ENCODE results near the gene FBXO36.
"Not testable (repeated sequence)": the region's sequence is repeated elsewhere in the genome, so short reads cannot be mapped to it uniquely, and the experiment has no call there.

FBXO36 gene

DNA sequence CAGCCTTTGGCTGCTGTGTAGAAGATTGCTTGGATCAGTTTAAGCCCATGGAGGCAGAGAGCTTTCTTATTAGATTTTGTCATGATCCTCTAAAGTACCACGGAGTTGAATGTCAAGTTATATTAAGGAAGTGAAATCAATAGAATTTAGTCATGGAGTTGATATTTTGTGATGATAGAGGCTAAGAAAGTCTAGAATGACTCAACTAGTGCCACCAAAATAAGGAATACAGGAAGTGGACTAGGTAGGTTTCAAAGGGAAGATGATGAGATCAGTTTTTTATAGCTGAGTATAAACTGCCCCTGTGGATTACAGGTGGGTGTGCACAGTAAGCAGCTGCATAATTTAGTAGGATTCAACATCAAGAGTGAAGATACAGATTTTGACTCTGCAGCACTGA lies 25.2 kb downstream of the FBXO36 start:
- H3K27ac Mint-ChIP-seq (ENCODE audit: low read depth): no peak overlapping the region
- H3K36me3 Mint-ChIP-seq (ENCODE audit: insufficient read depth): peaks cover 2% of the 10 kb centered on the region
- no peaks in the 10 kb centered on the region for H3K9me3 Mint-ChIP-seq
- DNase-seq (ENCODE audit: low spot score in 2 of 2): no peak
- no peak overlapping the region for H3K4me3 Mint-ChIP-seq
- peaks cover 5% of the 10 kb centered on the region for H3K4me1 Mint-ChIP-seq
- ATAC-seq (replicated peaks; ENCODE audit: extremely low read depth, poor library complexity, severe bottlenecking): no peak
- H3K27me3 Mint-ChIP-seq: no peaks in the 10 kb centered on the region

DNA sequence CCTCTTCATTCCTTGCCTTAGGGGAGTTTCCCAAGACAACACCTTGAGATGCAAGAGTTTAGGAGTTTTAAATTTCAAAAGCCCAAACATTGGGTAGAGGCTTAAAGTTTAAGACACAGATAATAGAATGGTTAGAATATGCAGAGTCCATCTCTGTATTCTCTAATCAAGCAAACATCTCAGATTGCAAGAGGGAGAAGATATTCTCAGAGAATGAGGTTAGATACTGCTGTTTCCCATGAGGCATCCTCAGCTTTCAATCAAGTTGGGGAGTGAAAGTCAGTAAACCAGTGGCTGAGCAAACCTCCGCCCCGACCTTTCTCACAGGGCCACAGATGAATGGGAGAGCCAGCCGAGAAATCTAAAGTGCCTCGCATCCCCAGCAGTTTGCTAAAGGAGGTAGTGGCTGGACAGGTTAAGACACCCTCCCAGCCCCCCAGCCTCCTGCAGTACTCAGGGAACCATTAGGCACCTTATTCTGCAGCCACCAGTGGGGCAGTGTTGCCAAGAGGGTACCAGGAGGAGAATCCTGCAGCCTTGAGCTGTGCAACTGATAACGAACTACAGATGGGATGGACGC lies 30.0 kb downstream of the FBXO36 start:
- no peak overlapping the region for H3K27ac Mint-ChIP-seq (ENCODE audit: low read depth)
- no peak for ATAC-seq (replicated peaks; ENCODE audit: extremely low read depth, poor library complexity, severe bottlenecking)

DNA sequence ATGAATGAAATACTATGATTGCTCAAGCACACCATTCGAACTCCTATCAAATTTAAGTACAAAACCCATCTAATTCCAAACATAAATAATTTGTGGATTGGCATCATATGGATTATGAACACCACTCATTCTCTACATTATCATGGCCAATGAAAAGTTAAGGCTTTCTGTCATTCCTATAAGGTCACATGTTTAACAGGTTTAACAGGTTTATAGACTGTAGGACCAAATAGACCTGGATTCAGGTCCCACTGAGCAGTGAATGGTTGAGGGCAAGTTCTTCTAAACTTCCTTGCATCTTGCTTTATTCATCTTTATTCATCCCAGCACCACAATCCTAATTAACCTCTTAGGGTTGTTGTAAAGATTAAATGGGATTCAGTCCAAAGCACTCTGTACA lies 33.4 kb downstream of the FBXO36 start:
- no peaks in the 10 kb centered on the region for H3K36me3 Mint-ChIP-seq (ENCODE audit: insufficient read depth)
- no peaks in the 10 kb centered on the region for H3K27me3 Mint-ChIP-seq
- H3K4me3 Mint-ChIP-seq: no peak overlapping the region
- H3K27ac Mint-ChIP-seq (ENCODE audit: low read depth): no peak overlapping the region
- H3K9me3 Mint-ChIP-seq: no peaks in the 10 kb centered on the region
- ATAC-seq (replicated peaks; ENCODE audit: extremely low read depth, poor library complexity, severe bottlenecking): no peak
- no peak for DNase-seq (ENCODE audit: low spot score in 2 of 2)
- H3K4me1 Mint-ChIP-seq: no peaks in the 10 kb centered on the region

More for the DNA sequence above, 30.0 kb downstream of the FBXO36 start:
- H3K4me1 Mint-ChIP-seq: no peaks in the 10 kb centered on the region
- DNase-seq (ENCODE audit: low spot score in 2 of 2): no peak
- H3K36me3 Mint-ChIP-seq (ENCODE audit: insufficient read depth): no peaks in the 10 kb centered on the region
- no peaks in the 10 kb centered on the region for H3K9me3 Mint-ChIP-seq
- no peaks in the 10 kb centered on the region for H3K27me3 Mint-ChIP-seq
- no peak overlapping the region for H3K4me3 Mint-ChIP-seq

DNA sequence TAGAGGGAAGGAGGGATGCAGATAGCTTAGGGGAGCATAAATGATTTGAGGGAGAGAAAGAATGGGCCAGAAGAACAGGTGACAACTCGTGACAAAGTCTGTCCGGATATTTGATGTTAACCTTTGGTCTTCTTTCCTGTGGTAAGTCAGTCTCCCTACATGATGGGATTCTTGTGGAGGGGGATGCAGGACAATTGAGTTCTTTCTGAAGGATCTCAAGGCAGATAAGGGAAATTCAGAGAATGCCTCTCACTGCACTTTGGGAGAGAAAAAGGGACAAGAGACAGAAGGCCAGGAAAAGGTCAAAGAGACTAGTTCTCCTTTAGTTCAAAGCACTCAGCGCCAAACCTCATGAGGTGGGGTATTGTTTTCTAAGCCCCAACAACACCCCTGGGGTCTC lies 34.2 kb downstream of the FBXO36 start:
- DNase-seq (ENCODE audit: low spot score in 2 of 2): no peak
- no peaks in the 10 kb centered on the region for H3K9me3 Mint-ChIP-seq
- H3K36me3 Mint-ChIP-seq (ENCODE audit: insufficient read depth): no peaks in the 10 kb centered on the region
- H3K27me3 Mint-ChIP-seq: no peaks in the 10 kb centered on the region
- H3K27ac Mint-ChIP-seq (ENCODE audit: low read depth): no peak overlapping the region
- no peak for ATAC-seq (replicated peaks; ENCODE audit: extremely low read depth, poor library complexity, severe bottlenecking)
- H3K4me3 Mint-ChIP-seq: no peak overlapping the region
- H3K4me1 Mint-ChIP-seq: no peaks in the 10 kb centered on the region

DNA sequence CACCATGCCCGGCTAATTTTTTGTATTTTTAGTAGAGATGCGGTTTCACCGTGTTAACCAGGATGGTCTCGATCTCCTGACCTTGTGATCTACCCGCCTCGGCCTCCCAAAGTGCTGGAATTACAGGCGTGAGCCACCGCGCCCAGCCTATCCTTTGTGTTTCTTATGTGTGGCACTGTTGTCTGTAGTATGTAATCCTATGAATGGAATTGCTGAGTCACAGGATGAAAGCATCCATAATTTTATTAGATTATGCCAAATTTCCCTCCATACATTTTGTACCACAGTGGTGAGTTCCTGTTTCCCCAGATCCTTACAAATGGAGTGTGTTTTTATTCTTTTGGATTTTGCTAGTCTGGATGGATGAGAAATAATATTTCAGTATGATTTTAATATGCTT lies 41.3 kb downstream of the FBXO36 start:
- H3K36me3 Mint-ChIP-seq (ENCODE audit: insufficient read depth); H3K27ac Mint-ChIP-seq (ENCODE audit: low read depth); H3K27me3 Mint-ChIP-seq; H3K4me1 Mint-ChIP-seq; DNase-seq (ENCODE audit: low spot score in 2 of 2); H3K9me3 Mint-ChIP-seq; ATAC-seq (replicated peaks; ENCODE audit: extremely low read depth, poor library complexity, severe bottlenecking); H3K4me3 Mint-ChIP-seq: not testable (repeated sequence)

DNA sequence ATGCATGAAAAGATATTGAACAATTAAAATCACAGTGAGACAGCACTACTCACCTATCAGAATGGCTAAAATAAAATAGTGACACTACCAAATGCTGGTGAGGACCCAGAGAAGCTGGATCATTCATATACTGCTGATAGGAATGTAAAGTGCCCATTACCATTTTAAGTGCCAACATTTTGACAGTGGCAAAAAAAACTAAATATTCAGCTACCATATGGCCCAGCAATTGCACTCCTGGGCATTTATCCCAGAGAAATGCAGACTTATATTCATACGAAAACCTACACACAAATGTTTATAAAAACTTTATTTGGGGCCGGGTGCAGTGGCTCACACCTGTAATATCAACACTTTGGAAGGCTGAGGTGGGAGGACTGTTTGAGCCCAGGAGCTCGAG lies 47.6 kb downstream of the FBXO36 start:
- ATAC-seq (replicated peaks; ENCODE audit: extremely low read depth, poor library complexity, severe bottlenecking) (no peak), DNase-seq (ENCODE audit: low spot score in 2 of 2) (no peak)
- H3K4me3 Mint-ChIP-seq: no peak overlapping the region
- no peaks in the 10 kb centered on the region for H3K4me1 Mint-ChIP-seq
- H3K9me3 Mint-ChIP-seq: no peaks in the 10 kb centered on the region
- no peaks in the 10 kb centered on the region for H3K27me3 Mint-ChIP-seq
- H3K36me3 Mint-ChIP-seq (ENCODE audit: insufficient read depth): no peaks in the 10 kb centered on the region
- H3K27ac Mint-ChIP-seq (ENCODE audit: low read depth): no peak overlapping the region

DNA sequence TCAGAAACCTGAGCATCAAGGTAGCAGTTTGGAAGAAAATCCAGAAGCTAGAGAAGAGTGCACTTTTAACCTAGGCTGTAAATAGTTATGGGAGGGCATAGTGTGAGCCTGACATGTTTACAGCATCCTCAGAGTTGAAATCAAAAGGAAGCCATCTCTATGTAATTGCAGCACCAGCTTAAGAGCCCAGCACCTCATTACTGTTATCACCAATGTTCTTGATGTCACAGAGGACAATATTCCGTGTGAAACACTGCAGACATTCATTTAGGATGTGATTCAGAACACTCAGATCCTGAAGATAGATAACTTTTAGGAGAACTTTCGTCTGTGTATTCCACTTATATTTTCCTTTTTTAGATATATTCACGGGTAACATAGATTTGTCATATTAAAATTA lies 48.1 kb downstream of the FBXO36 start:
- H3K9me3 Mint-ChIP-seq: no peaks in the 10 kb centered on the region
- no peaks in the 10 kb centered on the region for H3K4me1 Mint-ChIP-seq
- no peak for ATAC-seq (replicated peaks; ENCODE audit: extremely low read depth, poor library complexity, severe bottlenecking)

DNA sequence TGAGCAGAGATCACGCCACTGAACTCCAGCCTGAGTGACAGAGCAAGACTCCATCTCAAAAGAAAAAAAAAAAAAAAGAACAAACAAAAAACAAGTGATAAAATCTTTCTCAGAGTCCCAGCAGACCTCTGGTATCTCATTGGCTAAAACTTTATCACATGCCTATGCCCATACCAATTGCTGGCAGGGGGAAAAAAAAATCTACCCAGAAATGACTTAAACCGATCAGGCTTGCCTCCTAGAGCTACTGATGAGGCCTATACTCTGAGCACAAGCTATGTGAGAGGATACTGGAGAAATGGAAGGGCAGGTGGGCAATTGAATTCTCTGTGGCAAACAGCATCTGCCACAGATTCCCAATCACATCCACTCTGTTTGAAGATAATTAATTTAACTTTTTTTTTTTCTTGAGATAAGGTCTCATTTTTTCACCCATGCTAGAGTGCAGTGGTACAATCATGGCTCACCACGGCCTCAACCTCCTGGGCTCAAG lies 49.0 kb downstream of the FBXO36 start:
- H3K4me1 Mint-ChIP-seq: no peaks in the 10 kb centered on the region
- H3K27ac Mint-ChIP-seq (ENCODE audit: low read depth): no peak overlapping the region
- DNase-seq (ENCODE audit: low spot score in 2 of 2): no peak

More for the DNA sequence above, 48.1 kb downstream of the FBXO36 start:
- Mint-ChIP-seq H3K27ac (ENCODE audit: low read depth) (no peak overlapping the region), H3K36me3 (ENCODE audit: insufficient read depth) (no peaks in the 10 kb centered on the region), H3K4me3 (no peak overlapping the region), H3K27me3 (no peaks in the 10 kb centered on the region)
- no peak for DNase-seq (ENCODE audit: low spot score in 2 of 2)

DNA sequence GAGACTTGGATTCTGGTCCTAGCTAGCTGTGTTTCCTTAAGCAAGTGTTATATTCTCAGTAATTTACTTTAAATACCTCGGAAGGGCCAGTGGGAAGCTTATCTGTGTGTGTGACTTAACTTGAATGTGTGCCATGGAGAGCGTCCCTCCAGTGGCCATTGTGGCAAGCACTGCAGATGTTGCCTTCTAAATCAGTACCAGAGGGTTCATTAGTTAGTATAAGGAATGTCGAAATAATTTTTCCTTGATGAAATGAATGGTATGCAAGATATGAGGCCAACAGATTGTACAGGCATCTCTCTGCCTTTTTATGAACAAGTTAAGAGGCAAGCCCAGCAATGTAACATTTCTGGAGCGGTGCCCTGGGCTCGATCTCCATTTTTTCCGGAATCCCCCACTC lies 52.0 kb downstream of the FBXO36 start:
- H3K27me3 Mint-ChIP-seq: no peaks in the 10 kb centered on the region
- H3K9me3 Mint-ChIP-seq: no peaks in the 10 kb centered on the region
- no peak for ATAC-seq (replicated peaks; ENCODE audit: extremely low read depth, poor library complexity, severe bottlenecking)
- no peaks in the 10 kb centered on the region for H3K4me1 Mint-ChIP-seq
- no peak for DNase-seq (ENCODE audit: low spot score in 2 of 2)
- no peak overlapping the region for H3K4me3 Mint-ChIP-seq
- no peak overlapping the region for H3K27ac Mint-ChIP-seq (ENCODE audit: low read depth)
- H3K36me3 Mint-ChIP-seq (ENCODE audit: insufficient read depth): no peaks in the 10 kb centered on the region

More for the DNA sequence above, 49.0 kb downstream of the FBXO36 start:
- ATAC-seq (replicated peaks; ENCODE audit: extremely low read depth, poor library complexity, severe bottlenecking): no peak
- Mint-ChIP-seq H3K9me3 (no peaks in the 10 kb centered on the region), H3K27me3 (no peaks in the 10 kb centered on the region), H3K36me3 (ENCODE audit: insufficient read depth) (no peaks in the 10 kb centered on the region), H3K4me3 (no peak overlapping the region)

DNA sequence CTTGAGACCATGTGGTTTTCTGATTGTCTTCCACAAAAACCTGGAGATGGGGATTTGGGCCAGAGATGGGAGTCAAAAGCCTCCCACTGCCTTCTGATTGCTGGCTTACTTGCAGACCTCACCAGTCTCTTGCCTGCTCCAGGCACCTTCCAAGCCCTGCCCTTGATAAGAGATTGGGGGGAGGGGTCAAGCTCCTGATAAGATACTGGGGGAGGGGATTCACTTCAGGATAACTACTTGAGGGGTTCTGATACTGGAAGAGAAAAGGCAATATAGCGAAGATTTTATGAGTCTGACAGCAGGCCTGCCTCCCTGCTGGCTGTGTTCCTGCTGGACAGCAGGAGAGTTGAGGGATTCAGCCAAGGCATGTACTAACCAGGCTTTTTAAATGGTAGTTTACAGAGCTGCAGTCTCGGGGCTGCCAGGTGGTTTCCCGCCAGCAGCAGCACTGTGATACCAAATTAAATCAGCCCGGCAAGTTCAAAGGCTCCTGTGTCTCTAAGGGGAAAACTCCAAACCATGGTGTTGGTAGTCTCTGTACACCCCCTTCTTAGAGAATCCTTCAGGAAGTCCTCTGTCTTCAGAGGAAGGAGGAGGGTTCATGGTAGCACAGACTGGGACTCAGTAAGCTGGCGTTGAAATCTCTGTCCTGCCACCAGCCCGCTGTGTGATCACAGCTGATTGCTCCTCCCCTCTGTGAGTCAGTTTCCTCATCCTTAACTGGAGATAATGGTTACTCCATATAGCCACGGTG lies 58.3 kb downstream of the FBXO36 start:
- ATAC-seq (replicated peaks; ENCODE audit: extremely low read depth, poor library complexity, severe bottlenecking): peak; percentile 32
- Mint-ChIP-seq H3K27me3 (no peaks in the 10 kb centered on the region), H3K4me1 (no peaks in the 10 kb centered on the region), H3K4me3 (no peak overlapping the region), H3K27ac (ENCODE audit: low read depth) (no peak overlapping the region), H3K9me3 (no peaks in the 10 kb centered on the region), H3K36me3 (ENCODE audit: insufficient read depth) (no peaks in the 10 kb centered on the region)
- no peak for DNase-seq (ENCODE audit: low spot score in 2 of 2)

DNA sequence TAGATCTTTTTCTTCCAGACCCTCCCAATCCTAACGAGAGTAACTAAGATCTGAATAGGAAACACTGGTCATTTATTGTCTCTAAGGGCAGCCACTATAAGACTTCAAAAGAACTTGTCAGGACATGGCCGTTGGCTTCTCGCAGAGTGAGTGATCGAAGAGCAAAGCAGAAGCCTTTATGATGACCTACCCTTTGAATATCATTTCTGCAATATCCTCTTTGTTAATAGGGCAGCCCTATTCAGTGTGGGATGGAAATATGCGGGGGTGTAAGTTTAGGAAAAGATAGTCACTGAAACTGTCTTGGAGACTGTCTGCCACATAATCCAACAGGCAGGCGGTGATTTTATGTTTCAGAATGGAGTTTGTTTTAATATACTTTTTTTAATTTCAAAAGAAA lies 70.9 kb downstream of the FBXO36 start:
- no peaks in the 10 kb centered on the region for H3K9me3 Mint-ChIP-seq
- DNase-seq (ENCODE audit: low spot score in 2 of 2) (no peak), ATAC-seq (replicated peaks; ENCODE audit: extremely low read depth, poor library complexity, severe bottlenecking) (no peak)
- no peak overlapping the region for H3K27ac Mint-ChIP-seq (ENCODE audit: low read depth)
- H3K4me3 Mint-ChIP-seq: no peak overlapping the region
- H3K27me3 Mint-ChIP-seq: no peaks in the 10 kb centered on the region
- no peaks in the 10 kb centered on the region for H3K4me1 Mint-ChIP-seq
- no peaks in the 10 kb centered on the region for H3K36me3 Mint-ChIP-seq (ENCODE audit: insufficient read depth)

DNA sequence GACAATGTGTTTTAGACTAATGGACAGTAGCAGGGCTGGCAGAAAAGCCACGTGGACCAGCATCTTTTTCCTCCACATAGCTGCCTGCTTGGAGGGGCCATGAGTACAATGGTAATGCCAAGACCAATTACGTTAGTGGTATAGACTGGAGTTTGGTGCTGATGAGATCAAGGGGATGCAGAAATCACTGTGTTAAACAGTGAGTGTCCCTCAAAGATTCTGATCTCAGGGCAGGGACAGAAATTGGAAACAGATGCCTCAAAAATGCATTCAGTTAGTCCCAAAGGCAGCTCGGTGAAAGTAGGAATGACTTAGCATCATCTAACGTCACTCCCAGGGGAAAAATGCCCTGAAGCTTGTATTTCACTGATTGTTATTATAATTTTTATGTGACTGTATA lies 74.0 kb downstream of the FBXO36 start:
- H3K27me3 Mint-ChIP-seq: no peaks in the 10 kb centered on the region
- no peaks in the 10 kb centered on the region for H3K9me3 Mint-ChIP-seq
- H3K27ac Mint-ChIP-seq (ENCODE audit: low read depth): no peak overlapping the region
- DNase-seq (ENCODE audit: low spot score in 2 of 2): no peak
- H3K4me1 Mint-ChIP-seq: peaks cover 6% of the 10 kb centered on the region
- H3K4me3 Mint-ChIP-seq: no peak overlapping the region
- no peaks in the 10 kb centered on the region for H3K36me3 Mint-ChIP-seq (ENCODE audit: insufficient read depth)
- no peak for ATAC-seq (replicated peaks; ENCODE audit: extremely low read depth, poor library complexity, severe bottlenecking)

DNA sequence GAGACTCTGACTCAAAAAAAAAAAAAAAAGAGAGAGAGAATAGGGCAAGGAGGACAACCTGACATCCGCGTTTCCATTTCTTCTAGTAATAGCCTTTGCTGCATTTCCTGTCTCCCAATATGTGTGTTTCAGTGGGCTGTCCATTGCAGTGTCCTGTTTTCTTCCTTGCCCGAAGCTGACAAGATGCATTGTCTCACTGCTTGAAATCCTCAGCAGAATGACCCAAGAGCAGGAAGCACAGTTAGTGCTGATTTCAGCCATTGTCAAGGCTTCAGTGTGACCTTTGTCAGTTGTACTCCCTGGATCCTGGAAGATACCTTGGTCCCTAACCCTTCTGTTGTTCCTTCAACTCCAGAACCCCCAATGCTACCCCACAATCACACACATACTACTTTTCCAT lies 75.3 kb downstream of the FBXO36 start:
- no peaks in the 10 kb centered on the region for H3K36me3 Mint-ChIP-seq (ENCODE audit: insufficient read depth)
- no peaks in the 10 kb centered on the region for H3K27me3 Mint-ChIP-seq
- no peak overlapping the region for H3K27ac Mint-ChIP-seq (ENCODE audit: low read depth)
- no peaks in the 10 kb centered on the region for H3K9me3 Mint-ChIP-seq
- H3K4me1 Mint-ChIP-seq: peaks cover 6% of the 10 kb centered on the region
- no peak for ATAC-seq (replicated peaks; ENCODE audit: extremely low read depth, poor library complexity, severe bottlenecking)
- H3K4me3 Mint-ChIP-seq: no peak overlapping the region
- no peak for DNase-seq (ENCODE audit: low spot score in 2 of 2)
